ENCODE measurements around the gene CDRT4.
A peak's percentile ranks its signal among the peaks of the same experiment; 100 is the strongest.
"Not testable (repeated sequence)": the region's sequence is repeated elsewhere in the genome, so short reads cannot be mapped to it uniquely, and the experiment has no call there.

The CDRT4 gene

DNA sequence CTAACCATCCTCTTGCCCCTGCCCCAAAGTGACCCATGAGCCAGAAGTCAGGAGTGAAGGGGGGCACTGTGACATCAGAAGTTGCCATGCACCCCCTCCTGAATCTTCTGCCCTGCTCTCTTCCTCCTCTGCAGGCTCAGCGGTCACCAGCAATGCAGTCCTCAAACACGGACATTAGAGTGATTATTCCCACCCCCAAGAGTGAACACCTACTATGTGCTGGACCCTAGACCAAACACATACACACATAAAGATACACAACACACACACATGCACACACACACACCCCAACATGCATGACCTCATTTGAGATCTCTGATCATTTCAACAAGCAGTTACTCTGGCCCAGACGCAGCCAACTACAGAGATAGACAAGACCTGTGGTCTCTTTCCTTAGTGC lies at the start of gene CDRT4:
Gene CDRT4 (minus strand): TSS at position 30 of the 400 bp plus-strand sequence. CDS start 27,383 bp downstream, outside the sequence.
- DNase-seq (ENCODE audit: low read depth) = no peak

DNA sequence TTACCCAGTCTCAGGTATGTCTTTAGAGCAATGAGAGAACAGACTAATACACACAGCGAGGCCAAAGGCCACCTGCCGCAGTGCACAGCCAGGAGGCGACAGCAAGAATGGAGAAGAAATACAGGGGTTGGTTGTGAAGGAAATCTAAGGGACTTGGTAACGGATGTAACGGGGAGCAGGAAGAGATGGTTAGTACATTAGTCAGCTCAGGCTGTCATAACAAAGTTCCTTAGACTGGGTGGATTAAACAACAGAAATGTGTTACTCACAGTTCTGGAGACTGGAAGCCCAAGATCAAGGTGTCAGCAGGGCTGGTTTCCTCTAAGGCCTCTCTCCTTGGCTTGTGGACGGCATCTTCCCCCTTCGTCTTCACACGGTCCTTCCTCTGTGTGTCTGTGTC lies 48.7 kb upstream of the CDRT4 start:
- no peak for DNase-seq (ENCODE audit: low read depth)

DNA sequence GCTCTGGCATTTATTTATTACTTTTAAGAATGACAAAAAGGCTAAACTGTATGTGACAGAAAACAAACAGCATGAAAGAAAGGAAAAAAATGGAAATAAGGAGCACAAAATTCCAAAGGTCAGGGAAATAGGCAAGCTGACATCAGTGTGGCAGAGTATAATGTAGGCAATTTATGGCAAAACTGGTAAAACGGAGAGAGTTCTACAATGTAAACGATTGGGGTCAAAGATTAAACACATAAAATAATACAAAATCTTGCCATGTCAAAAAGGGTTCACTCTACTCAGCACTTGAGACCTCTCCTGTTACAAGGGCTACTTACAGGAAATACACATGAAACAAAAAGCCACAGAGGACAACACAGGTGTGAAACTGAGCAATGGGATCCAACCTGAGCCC lies 47.0 kb upstream of the CDRT4 start:
- no peak for DNase-seq (ENCODE audit: low read depth)

DNA sequence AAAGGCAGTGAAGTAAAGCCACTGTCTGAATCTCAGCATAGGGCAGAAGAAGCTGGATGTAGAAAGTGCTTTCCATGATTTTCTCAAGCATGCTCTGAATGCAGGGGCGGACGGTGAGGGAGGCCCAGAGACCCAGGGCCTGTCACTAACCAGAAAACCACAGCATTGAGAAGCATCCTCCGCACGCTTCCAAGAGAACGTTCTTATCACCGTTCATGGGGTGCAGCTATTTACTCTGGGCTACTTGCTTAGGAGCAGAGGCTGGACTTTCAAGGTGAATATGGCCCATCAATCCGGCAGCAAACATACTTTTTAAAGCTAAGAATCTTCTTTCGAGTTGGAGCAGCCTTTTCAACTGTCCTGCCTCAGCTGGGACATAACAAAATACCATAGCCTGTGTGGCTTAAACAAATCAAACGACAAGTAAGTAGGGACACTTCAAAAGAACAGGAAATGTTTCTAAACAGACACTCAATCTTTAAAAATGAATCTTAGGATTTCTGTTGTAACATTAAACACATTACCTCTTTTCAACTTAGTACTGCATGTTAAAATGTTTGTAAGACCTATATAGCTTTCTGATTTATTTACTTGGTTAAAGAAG lies 46.5 kb upstream of the CDRT4 start:
- DNase-seq (ENCODE audit: low read depth) = no peak

DNA sequence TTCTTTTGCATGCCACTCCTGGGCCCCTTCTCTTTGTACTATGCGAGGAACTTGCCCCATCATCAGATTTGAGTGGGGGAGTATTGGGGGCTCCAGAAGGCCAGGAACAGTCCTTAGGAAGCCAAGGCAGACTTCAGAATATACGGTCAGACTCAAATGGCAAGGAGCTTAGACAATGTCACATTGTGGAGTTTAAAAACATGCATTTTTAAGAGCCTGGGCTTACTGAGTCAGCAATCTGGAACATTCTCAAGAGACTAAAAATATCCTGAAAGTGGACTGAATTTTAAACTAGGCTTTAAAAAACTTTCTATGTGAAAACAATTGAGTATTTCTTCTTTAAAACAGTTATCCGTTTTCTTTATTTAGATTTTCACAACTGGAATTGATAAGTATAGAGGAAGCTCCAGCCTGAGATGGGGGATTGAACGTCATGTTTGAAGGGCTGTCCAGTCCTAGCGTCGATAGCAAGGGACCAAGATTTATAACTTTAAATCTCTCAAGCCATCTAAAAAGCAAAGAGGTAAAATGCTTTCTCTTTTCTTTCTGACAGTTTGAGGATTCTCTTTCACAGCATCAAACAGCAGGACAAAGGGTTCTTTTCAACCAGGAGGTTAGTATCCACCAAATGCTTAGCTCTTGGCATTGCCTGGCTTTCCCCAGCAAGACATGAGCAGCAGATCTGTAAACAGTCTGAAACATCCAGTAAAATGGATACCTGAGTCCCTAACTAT lies 45.8 kb upstream of the CDRT4 start:
- no peak for DNase-seq (ENCODE audit: low read depth)

DNA sequence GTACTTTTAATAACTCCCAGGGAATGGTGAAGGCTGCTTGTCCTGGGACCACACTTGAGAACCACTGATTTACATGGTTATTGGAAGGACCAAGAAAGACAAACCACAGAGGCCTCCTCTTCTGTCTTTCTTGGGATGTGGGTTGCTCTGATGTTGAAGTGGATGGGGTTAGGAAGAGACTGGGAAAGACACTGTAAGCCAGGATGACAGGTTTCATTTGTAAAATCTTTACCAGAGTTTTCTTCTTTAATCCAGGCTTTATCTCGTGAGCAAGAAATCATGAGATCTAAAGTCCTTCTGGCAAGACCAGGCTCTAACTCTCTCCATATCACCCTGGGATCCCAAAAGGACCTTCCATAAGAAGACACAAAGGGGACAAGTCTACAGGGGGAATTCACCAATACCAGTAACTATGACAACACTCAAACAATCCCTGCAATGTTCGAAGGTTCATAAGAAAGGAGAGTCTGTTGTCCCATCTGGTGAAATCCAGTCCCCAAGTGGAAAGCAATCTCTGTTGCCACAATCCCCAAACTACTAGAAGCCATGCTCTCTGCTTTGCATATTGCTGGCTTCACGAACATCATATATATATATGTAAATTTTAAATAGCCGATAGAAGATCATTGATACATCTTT lies 44.8 kb upstream of the CDRT4 start:
- DNase-seq (ENCODE audit: low read depth) = no peak

DNA sequence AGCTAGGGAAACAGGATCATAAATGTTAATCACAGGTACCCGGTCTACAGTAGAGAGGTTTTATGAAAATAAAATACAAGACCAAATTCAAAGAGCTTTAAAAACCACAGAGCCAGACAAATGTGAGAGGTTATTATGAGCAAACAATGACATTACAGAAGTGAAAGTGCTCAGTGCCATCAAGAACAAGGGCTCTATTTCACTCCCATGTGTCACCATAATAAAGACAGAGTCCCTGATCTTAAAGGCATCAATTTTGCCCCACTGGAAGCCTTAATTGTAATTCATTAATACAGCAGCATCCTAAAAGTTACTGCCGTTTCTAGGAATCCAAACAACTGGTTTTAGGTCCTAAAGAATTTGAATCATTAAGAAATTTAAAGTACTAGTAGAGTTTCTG lies 43.7 kb upstream of the CDRT4 start:
- no peak for DNase-seq (ENCODE audit: low read depth)

DNA sequence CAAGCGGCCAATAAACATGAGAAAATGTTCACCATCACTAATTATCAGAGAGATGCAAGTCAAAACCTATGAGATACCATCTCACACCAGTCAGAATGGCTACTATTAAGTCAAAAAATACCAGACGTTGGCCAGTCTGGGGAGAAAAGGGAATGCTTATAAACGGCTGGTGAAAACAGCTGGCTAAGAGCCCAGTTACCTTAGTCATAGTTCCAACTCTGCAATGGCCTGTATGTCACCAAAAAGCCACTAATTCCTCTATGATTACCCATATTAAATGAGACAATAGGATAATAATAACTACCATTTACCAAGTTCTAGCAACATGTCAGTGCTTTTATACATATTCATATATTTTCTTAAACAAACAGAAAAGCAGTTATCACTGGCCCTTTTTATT lies 42.9 kb upstream of the CDRT4 start:
- no peak for DNase-seq (ENCODE audit: low read depth)

DNA sequence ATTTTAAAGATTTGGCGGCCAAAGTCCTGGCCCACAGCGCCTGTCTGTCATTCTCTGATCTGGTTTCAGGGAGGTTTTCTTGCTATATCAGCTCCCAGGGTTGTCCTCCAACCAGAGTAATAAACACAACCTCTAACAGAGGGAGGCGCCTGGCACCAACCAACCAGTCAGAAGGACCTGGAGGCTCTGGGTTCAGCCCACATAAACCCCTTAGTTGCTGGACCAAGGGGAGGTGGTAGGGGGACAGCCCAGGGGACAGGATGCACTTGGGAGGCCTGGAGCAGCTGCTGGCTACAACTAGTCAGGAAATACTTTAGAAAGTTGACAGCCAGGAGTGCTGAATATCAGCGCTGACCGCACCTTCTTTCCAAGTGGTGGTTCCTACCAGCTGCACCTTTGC lies 41.7 kb upstream of the CDRT4 start:
- no peak for DNase-seq (ENCODE audit: low read depth)

DNA sequence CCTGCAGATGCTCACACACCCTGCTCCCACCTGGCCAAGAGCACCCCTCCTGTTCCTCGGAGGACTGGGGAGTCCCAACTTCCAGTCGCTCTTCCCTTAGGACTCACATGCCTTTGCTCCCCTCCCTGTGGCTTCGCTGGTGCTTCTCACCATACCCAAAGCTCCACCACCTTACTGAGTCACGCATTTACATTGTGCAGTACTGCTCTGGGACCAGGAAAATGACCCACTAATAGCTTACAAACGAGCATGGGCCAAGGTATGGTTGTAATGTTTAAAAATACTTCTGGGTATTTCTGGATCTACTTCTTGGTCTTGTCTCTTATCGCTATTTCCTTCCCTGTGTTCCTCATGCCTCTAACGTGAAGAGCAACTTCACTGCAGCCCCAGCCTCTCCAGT lies 41.0 kb upstream of the CDRT4 start:
- no peak for DNase-seq (ENCODE audit: low read depth)

DNA sequence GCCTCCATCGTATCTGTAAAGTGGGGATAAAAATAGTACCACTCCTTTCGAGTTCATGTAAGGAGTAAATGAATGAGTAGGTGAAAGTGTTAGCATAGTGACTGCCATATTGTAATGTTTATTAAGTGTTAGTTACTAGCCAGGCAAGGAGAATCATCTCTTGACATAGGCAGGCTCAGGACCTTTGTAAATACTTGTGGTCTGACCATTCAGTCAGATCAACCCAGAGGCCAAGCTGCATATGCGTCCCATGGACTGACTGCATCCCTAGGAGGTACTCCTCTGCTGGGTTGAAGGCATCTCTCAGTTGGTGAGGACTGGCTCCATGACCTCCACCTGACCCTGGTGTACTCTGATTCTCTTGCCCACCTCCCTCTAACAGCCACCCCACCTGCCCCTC lies 40.5 kb upstream of the CDRT4 start:
- DNase-seq (ENCODE audit: low read depth) = no peak

DNA sequence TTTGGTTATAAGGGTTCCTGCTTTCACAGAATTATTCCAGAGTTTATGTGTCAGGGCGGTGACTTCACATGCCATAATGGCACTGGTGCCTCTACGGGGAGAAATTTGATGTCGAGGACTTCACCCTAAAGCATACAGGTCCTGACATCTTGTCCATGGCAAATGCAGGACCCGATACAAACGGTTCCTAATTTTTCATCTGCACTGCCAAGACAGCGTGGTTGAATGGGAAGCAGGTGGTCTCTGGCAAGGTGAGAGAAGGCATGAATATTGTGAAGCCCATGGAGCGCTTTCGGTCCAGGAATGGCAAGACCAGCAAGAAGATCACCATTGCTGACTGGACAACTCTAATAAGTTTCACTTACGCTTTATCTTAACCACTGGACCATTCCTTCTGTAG lies 39.6 kb upstream of the CDRT4 start:
- DNase-seq (ENCODE audit: low read depth) = no peak

DNA sequence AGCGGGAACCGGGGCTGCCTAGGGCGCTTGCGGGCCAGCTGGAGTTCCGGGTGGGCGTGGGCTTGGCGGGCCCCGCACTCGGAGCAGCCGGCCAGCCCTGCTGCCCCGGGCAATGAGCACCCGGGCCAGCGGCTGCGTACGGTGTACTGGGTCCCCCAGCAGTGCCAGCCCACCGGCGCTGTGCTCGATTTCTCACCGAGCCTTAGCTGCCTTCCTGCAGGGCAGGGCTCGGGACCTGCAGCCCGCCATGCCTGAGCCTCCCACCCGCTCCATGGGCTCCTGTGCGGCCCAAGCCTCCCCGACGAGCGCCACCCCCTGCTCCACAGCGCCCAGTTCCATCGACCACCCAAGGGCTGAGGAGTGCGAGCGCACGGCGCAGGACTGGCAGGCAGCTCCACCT lies 38.3 kb upstream of the CDRT4 start:
- not testable (repeated sequence) for DNase-seq (ENCODE audit: low read depth)

DNA sequence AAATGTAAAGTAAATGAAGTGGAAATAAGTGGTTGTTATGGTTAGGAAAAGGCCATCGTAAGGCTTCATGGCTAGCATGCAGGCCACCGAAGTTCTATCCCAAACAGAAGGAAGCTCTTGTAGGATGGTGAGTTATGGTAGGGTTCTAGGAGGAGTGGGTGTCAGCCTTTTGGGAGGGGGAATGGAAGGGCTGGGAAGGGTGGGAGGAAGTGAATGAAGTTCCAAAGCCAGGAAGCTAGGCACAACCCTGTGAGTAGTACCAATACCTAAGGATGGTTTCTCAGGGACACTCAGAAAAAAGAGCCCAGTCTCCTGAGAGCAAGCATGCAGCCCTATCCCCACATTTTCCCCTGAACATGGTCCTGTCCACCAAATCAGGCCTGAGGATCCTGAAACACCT lies 36.3 kb upstream of the CDRT4 start:
- no peak for DNase-seq (ENCODE audit: low read depth)

DNA sequence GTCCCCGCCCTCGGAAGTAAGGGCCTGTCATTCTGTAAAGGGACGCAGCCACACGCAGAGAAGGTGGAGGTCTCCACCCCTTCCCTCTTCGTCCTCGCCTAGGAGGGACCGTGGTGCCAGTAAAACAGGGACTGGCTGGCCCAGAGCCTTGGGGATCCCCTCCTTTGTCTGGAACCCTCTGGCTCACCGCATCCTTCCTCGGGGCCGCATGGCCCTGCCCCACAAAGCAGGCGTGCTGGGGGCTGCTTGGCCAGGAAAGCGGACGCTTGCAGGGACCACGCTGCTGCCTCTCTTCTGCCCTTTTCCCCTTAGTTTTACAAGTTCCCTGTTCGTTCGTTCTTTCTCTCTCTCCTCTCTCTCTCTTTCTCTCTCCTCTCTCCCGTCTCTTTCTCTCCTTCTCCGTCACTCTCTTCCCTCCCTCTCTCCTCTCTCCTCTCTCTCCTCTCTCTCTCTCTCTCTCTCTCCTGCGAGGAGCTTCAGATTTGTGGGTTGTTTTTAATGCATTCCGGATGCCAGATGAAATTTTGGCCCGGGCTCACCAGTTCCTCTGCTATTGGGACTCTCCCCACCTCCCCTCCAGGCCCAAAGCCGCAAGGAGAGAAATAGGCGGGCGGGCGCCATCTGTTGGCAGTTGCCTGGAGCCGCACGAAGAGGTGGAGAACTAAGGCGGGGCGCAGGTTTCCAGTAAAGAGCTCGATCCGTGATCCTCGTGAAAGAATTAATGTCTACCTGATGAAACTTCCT lies 35.1 kb upstream of the CDRT4 start:
- peak; percentile 50 for DNase-seq (ENCODE audit: low read depth)

DNA sequence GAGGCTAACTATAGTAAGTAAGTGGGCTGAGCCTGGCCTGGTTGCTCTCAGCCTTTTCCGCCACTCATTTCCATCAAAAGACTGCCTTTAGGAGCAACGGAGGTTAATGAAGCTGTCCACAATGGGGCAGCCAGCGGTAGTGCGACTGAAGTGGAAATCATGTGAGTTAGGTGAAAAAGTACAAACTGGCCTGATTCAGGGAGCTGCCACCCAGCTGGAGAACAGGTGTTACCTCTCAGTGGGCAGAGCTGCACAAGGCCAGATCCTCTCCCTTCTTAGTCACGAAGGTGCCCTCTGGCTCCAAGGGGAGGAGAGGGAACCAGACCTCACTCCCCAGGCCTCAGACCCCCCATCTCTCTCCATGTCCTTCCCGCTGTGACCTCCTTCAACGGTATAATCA lies 34.4 kb upstream of the CDRT4 start:
- DNase-seq (ENCODE audit: low read depth) = no peak

DNA sequence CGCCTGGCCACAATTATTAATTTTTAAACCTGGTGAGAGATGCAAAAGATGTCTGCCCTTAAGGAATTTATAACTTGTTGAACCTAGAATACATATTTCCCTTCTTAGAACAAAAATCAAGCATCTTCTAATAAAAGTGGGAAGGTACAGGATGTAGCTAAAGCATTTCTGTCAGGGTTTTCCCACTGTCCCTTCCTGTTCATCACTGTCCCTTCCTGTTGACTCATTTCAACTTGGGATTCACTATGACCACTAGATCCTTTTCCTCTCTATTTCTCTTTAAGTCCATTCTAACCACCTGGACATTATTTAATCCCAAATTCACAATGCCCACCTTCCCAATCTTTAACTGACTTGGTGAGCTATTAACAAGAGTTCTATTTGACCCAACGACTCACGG lies 33.9 kb upstream of the CDRT4 start:
- DNase-seq (ENCODE audit: low read depth) = no peak

DNA sequence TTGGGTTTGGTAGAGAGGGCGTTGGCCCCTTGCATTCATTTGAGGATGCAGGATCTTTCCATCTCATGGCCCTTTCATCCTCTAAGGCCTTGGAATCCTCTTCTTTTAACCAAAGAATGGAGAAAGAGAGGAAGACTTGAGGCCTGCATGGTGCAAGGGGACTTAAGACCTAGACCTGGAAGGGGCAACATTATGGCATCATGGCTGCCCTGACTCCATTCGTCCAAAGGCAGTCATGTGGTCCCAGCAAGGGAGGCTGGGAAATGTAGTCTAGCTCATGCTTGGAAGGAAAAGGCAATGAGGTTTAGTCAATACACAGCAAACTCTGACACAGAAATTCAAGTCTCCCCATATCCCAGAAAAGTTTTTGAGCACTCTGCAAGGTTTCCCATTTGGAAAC lies 30.7 kb upstream of the CDRT4 start:
- DNase-seq (ENCODE audit: low read depth) = no peak

DNA sequence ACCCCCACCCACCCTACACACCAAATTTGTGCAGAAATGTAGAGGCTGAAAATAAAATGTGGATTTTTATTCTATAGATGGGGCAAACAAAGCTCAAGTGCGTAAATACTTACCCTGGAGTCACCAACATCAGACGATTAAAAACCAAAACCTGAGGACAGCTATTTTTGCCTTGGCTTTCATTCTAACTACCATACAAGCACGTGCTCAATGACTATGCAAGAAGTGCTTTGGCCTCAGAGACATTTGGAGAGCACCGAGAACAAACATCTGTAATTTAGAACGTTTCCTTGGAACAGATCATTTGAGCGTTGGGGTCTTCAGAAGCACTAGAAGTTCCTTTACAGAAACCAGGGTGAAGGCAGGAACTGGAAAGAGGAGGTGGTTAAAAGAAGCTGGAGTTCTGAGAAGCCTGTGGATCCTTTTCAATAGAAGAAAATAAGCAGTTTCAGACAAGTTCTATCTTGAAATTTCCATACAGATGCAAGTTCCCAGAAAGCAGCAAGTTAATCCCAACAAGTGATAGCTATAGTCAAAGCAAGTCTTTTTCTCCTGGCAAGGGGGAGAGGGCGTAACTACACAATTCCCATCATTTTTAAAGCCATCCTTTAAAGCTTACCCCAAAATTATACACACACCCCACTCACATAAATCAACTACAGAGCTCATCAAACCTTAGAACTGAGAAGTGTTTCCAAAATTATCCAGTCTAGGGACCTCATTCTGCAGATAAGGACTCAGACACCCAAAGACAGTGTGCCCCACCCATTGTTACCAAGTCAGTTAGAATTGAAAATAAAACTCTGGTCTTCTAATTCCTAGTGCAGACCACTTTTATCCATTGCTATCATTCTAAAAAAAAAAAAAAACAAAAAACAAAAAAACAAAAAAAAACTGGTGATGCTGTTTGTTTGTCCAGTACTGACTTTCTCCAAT lies 29.6 kb upstream of the CDRT4 start:
- DNase-seq (ENCODE audit: low read depth) = no peak

DNA sequence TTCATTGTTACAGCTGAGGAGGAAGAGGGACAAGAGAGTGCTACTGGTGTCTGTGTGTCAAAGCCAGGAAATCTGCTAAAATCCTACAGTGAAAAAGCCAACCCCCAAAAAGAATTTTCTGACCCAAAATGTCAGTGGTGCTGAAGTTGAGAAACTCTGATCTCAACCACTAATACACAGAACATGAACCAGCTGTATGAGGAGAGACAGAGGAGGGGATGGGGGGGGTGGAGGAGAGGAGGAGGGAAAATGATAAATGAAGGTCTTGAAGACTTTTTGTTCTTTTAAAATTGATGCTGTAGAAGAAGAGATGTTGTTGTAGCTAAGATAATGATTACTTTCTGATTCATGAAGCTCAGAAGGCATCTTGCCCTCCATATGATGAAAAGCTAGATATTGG lies 27.4 kb upstream of the CDRT4 start:
- no peak for DNase-seq (ENCODE audit: low read depth)

DNA sequence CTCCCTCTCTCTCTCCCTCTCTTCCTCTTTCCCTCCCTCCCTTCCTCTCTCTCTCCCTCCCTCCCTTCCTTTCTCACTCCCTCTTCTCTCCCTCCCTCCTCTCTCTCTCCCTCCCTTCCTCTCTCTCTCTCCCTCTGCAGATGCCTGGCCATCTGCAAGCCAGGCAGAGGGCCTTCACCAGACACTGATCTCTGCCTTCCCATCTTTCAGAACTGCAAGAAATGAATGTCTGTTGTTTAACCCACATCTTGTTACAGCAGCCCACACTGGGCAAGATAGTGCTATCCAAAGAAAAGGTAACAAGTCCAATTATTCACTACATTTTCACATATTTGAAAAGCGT lies 26.2 kb upstream of the CDRT4 start:
- no peak for DNase-seq (ENCODE audit: low read depth)
